ENCODE data around the gene MRPL21. TPM values are rescaled to one million over a fixed set of nuclear protein-coding genes. Genes with fewer than 3 reads are reported as not detected.
A peak's percentile ranks its signal among the peaks of the same experiment; 100 is the strongest.

MRPL21 gene
- total and polyA plus RNA-seq, 2 experiments from 2014 or later = 62.4 to 232 TPM

DNA sequence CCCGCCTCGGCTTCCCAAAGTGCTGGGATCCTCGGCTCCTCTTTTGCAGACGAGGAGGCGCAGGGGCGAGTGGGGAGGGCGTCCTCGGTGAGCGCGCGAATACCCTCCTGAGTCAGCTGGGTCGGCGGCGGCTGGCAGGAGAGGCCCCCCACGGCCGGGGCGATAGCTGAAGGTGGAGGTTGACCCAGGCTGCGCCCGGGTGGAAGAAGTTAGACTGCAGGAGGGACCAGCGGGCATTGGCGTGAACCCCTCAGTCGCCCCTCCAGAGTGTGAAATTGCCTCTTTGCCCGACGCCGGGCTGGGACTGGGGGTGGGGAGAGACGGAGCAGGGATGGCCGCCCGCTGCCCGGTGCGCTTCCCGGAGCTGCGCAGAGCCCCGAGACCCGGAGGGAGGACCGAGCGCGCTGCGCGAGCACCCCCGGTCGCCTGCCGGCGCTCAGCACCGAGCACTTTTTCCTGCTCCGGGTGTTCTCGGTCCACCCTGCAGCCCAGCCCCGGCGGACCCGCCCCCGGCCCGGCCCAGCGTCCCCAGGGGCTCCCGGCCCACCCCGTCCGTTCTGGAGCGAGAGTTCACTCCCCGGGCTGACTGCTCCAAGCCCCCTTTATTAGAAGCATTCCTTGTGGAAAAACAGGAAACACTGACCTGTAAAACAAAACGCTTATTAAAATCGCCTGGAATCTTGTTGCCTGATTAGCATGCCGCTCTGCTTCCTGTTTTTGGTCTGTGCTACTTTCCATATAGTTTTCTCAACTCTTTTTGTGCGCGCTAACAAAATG, 48.2 kb downstream of the MRPL21 start (continued):
- TF ChIP-seq, protein P1, sequence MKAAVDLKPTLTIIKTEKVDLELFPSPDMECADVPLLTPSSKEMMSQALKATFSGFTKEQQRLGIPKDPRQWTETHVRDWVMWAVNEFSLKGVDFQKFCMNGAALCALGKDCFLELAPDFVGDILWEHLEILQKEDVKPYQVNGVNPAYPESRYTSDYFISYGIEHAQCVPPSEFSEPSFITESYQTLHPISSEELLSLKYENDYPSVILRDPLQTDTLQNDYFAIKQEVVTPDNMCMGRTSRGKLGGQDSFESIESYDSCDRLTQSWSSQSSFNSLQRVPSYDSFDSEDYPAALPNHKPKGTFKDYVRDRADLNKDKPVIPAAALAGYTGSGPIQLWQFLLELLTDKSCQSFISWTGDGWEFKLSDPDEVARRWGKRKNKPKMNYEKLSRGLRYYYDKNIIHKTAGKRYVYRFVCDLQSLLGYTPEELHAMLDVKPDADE (IDR thresholded peaks at IDR 0.05) = no peak
- TF ChIP-seq, protein P2, sequence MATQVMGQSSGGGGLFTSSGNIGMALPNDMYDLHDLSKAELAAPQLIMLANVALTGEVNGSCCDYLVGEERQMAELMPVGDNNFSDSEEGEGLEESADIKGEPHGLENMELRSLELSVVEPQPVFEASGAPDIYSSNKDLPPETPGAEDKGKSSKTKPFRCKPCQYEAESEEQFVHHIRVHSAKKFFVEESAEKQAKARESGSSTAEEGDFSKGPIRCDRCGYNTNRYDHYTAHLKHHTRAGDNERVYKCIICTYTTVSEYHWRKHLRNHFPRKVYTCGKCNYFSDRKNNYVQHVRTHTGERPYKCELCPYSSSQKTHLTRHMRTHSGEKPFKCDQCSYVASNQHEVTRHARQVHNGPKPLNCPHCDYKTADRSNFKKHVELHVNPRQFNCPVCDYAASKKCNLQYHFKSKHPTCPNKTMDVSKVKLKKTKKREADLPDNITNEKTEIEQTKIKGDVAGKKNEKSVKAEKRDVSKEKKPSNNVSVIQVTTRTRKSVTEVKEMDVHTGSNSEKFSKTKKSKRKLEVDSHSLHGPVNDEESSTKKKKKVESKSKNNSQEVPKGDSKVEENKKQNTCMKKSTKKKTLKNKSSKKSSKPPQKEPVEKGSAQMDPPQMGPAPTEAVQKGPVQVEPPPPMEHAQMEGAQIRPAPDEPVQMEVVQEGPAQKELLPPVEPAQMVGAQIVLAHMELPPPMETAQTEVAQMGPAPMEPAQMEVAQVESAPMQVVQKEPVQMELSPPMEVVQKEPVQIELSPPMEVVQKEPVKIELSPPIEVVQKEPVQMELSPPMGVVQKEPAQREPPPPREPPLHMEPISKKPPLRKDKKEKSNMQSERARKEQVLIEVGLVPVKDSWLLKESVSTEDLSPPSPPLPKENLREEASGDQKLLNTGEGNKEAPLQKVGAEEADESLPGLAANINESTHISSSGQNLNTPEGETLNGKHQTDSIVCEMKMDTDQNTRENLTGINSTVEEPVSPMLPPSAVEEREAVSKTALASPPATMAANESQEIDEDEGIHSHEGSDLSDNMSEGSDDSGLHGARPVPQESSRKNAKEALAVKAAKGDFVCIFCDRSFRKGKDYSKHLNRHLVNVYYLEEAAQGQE (IDR thresholded peaks at IDR 0.05; ENCODE audit: unreplicated experiment) = no peak
- TF ChIP-seq POLR2AphosphoS5 (IDR thresholded peaks at IDR 0.05; ENCODE audit: low read depth) = no peak
- TF ChIP-seq CTCF (conservative IDR thresholded peaks at IDR 0.05; ENCODE audit: low read depth in 2 of 2) = no peak
- no peak for TF ChIP-seq JUNB (IDR thresholded peaks at IDR 0.05; ENCODE audit: unreplicated experiment)
- no peak for TF ChIP-seq EZH2phosphoT487 (IDR thresholded peaks at IDR 0.05; ENCODE audit: unreplicated experiment)
- TF ChIP-seq ZNF331 (CRISPR knock-in tag; IDR thresholded peaks at IDR 0.05; ENCODE audit: low read depth) = no peak
- no peak for TF ChIP-seq CREB1 (CRISPR knock-in tag; IDR thresholded peaks at IDR 0.05; ENCODE audit: low read depth)
- TF ChIP-seq ZNF114 (CRISPR knock-in tag; IDR thresholded peaks at IDR 0.05) = no peak

- H3K36me3 ChIP-seq (ENCODE audit: insufficient read depth) = no peaks in the 10 kb centered on the region
- no peaks in the 10 kb centered on the region for H3K79me2 ChIP-seq (replicated peaks; ENCODE audit: insufficient read depth)
- H3K9me3 Mint-ChIP-seq = peaks cover 10% of the 10 kb centered on the region; the same call in 2 of the 3 replicates
- peaks cover 5% of the 10 kb centered on the region; the same call in 2 of the 3 replicates for H3K4me1 Mint-ChIP-seq
- no peak overlapping the region for H3K27ac ChIP-seq (ENCODE audit: low read depth)
- no peak overlapping the region for H3K27ac Mint-ChIP-seq
- H3K9me2 ChIP-seq (ENCODE audit: insufficient read depth) = no peaks in the 10 kb centered on the region
- peaks cover 31% of the 10 kb centered on the region for H3K27me3 ChIP-seq (ENCODE audit: insufficient read depth)
- ATAC-seq (peak; percentile 50), DNase-seq (ENCODE audit: low spot score) (peak; percentile 68)
- H3K4me3 ChIP-seq = peak overlapping the region; percentile 83
- peak overlapping the region; percentile 99 for H3K4me2 ChIP-seq
- peaks cover 30% of the 10 kb centered on the region for H3K27me3 Mint-ChIP-seq (ENCODE audit: insufficient read depth, low read depth, poor library complexity)
- no peaks in the 10 kb centered on the region for H4K20me1 ChIP-seq (replicated peaks; ENCODE audit: insufficient read depth)
- H2AFZ ChIP-seq = peak overlapping the region; percentile 99
- peaks cover 10% of the 10 kb centered on the region for H3F3A ChIP-seq (replicated peaks; ENCODE audit: low read depth)
- peak overlapping the region; percentile 81 for H3K4me3 Mint-ChIP-seq
- H3K4me1 ChIP-seq (ENCODE audit: insufficient read depth) = peaks cover 14% of the 10 kb centered on the region
- no peaks in the 10 kb centered on the region for H3K36me3 Mint-ChIP-seq (ENCODE audit: low read depth)
- TF ChIP-seq POLR2AphosphoS5 (IDR thresholded peaks at IDR 0.05; ENCODE audit: low read depth) (peak; percentile 21; the same call in 1 of the 2 replicates), EZH2 (IDR thresholded peaks at IDR 0.05; ENCODE audit: low read depth, unreplicated experiment) (peak; percentile 12)
- TF ChIP-seq, protein P2 (IDR thresholded peaks at IDR 0.05; ENCODE audit: unreplicated experiment) = no peak
Measured at GRCh38 chr11:68854273-68854958, 49.2 kb downstream of the MRPL21 start.

Measured in GM23338 (cell line).